Inferior parietal cortex (tissue), 1 donor: ENCODE results near the gene ARHGAP32.
A peak's percentile ranks its signal among the peaks of the same experiment; 100 is the strongest.
"Not testable (repeated sequence)": the region's sequence is repeated elsewhere in the genome, so short reads cannot be mapped to it uniquely, and the experiment has no call there.

ENCODE experiments used
- DNase-seq: peaks from one replicate; pipeline ENCODE4 v3.0.0-alpha.2; 2016; ENCODE audit errors: extremely low spot score

ARHGAP32 gene

GRCh38 chr11:129202646-129203045, 10.5 kb upstream of the ARHGAP32 start:
- no peak for DNase-seq

GRCh38 chr11:129195682-129196081, 3.6 kb upstream of the ARHGAP32 start:
- no peak for DNase-seq

- no peak for DNase-seq
Measured at GRCh38 chr11:129191649-129192048, 476 bp downstream of the ARHGAP32 start.

GRCh38 chr11:129190087-129190486, 2.0 kb downstream of the ARHGAP32 start:
- no peak for DNase-seq

- DNase-seq: no peak
Measured at GRCh38 chr11:129189646-129190045, 2.5 kb downstream of the ARHGAP32 start.

GRCh38 chr11:129185082-129185481, 7.0 kb downstream of the ARHGAP32 start:
- DNase-seq: not testable (repeated sequence)

GRCh38 chr11:129184581-129184980, 7.5 kb downstream of the ARHGAP32 start:
- DNase-seq: no peak

- no peak for DNase-seq
Measured at GRCh38 chr11:129167315-129167714, 24.8 kb downstream of the ARHGAP32 start.

- DNase-seq: no peak
Measured at GRCh38 chr11:129163714-129164164, 28.4 kb downstream of the ARHGAP32 start.

GRCh38 chr11:129157080-129157479, 35.0 kb downstream of the ARHGAP32 start:
- not testable (repeated sequence) for DNase-seq

GRCh38 chr11:129155745-129156144, 36.4 kb downstream of the ARHGAP32 start:
- DNase-seq: no peak

GRCh38 chr11:129148487-129148886, 43.6 kb downstream of the ARHGAP32 start:
- no peak for DNase-seq

- no peak for DNase-seq
Measured at GRCh38 chr11:129146191-129146590, 45.9 kb downstream of the ARHGAP32 start.

GRCh38 chr11:129145276-129145675, 46.8 kb downstream of the ARHGAP32 start:
- DNase-seq: no peak

GRCh38 chr11:129144256-129144655, 47.9 kb downstream of the ARHGAP32 start:
- DNase-seq: no peak

- peak; percentile 62 for DNase-seq
Measured at GRCh38 chr11:129143335-129143734, 48.8 kb downstream of the ARHGAP32 start.

GRCh38 chr11:129141748-129142523, 50.2 kb downstream of the ARHGAP32 start:
- DNase-seq: no peak

- DNase-seq: no peak
Measured at GRCh38 chr11:129131316-129131715, 60.8 kb downstream of the ARHGAP32 start.

GRCh38 chr11:129128881-129129620, 63.1 kb downstream of the ARHGAP32 start:
- DNase-seq: not testable (repeated sequence)

GRCh38 chr11:129119036-129119435, 73.1 kb downstream of the ARHGAP32 start:
- no peak for DNase-seq

GRCh38 chr11:129117595-129118350, 74.4 kb downstream of the ARHGAP32 start:
- DNase-seq: peak; percentile 77
